ENCODE results near the gene TNNI3K.
A peak's percentile ranks its signal among the peaks of the same experiment; 100 is the strongest.
"Not testable (repeated sequence)": the region's sequence is repeated elsewhere in the genome, so short reads cannot be mapped to it uniquely, and the experiment has no call there.

Gene TNNI3K, protein sequence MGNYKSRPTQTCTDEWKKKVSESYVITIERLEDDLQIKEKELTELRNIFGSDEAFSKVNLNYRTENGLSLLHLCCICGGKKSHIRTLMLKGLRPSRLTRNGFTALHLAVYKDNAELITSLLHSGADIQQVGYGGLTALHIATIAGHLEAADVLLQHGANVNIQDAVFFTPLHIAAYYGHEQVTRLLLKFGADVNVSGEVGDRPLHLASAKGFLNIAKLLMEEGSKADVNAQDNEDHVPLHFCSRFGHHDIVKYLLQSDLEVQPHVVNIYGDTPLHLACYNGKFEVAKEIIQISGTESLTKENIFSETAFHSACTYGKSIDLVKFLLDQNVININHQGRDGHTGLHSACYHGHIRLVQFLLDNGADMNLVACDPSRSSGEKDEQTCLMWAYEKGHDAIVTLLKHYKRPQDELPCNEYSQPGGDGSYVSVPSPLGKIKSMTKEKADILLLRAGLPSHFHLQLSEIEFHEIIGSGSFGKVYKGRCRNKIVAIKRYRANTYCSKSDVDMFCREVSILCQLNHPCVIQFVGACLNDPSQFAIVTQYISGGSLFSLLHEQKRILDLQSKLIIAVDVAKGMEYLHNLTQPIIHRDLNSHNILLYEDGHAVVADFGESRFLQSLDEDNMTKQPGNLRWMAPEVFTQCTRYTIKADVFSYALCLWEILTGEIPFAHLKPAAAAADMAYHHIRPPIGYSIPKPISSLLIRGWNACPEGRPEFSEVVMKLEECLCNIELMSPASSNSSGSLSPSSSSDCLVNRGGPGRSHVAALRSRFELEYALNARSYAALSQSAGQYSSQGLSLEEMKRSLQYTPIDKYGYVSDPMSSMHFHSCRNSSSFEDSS

DNA sequence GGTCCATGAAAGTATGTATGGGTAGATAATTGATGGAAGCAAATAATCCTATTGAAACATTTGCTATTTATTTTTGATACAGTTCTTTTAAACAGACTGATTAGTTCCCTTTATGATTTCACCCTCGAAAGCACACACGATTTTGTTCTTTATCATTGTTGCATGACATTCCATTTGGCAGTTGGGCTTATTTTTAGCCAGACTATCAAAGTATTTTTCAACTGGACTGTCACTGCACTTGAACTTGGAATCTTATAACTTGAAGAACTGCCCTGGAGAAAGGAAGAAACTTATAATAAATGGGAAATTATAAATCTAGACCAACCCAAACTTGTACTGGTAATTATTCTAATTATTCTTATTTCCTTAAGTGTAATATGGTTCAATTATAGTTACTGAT is at the start of gene TNNI3K:
Gene TNNI3K, plus strand, starts transcription at position 235 of the 400 bp plus-strand sequence. Its CDS starts 65 bp downstream, at position 300.
- no peak for DNase-seq

DNA sequence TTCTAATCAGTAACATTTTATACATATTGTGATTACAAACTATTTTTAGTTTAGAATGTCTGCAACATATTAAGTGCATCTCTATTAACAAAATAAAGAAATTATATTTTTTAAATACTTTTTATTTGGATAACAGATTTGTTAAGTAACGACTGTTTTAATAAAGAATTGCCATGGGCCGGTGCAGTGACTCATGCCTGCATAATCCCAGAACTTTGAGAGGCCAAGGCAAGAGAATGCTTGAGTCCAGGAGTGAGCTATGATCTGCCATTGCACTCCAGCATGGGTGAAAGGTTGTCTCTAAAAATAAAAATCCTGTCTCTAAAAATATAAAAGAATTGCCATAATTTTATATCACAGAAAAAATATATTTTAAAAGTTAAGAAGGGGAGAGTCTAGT is 41.3 kb upstream of the TNNI3K start:
- no peak for DNase-seq

DNA sequence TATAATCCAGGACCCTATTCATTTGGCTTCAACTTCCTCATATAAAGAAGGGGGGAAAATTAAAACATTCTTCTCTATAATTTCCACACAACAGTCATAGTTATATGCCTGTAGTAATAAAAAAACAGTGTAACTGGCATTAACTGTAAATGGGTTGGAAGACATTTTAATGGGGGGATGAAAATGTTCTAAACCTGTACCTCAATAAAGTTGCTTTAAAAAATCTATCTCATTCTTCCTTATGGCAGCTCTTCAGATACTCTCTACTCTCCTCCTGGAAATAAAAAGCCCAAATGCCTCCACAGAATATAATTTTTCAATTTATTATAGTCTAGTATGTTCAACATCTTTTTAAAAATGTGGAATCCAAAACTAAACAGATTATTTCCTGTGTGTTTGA is 39.8 kb upstream of the TNNI3K start:
- no peak for DNase-seq

DNA sequence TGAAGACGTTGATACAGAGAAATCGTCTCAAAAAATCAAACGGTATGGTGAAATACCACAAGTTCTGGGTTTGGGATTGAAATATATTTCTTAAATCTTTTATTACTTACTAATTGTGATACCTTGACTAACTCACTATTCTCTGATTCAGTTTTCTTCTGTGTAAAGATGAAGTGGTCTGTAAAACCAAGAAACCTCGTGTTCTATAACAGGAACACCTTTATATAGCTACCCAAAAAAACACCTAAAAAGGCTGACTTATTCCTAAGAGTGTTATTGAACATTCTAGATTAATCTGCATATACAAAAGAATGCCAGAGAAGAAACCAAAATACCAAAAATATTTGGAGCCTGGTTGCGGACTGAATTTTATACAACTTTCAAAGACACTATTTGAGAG is 37.9 kb upstream of the TNNI3K start:
- no peak for DNase-seq

DNA sequence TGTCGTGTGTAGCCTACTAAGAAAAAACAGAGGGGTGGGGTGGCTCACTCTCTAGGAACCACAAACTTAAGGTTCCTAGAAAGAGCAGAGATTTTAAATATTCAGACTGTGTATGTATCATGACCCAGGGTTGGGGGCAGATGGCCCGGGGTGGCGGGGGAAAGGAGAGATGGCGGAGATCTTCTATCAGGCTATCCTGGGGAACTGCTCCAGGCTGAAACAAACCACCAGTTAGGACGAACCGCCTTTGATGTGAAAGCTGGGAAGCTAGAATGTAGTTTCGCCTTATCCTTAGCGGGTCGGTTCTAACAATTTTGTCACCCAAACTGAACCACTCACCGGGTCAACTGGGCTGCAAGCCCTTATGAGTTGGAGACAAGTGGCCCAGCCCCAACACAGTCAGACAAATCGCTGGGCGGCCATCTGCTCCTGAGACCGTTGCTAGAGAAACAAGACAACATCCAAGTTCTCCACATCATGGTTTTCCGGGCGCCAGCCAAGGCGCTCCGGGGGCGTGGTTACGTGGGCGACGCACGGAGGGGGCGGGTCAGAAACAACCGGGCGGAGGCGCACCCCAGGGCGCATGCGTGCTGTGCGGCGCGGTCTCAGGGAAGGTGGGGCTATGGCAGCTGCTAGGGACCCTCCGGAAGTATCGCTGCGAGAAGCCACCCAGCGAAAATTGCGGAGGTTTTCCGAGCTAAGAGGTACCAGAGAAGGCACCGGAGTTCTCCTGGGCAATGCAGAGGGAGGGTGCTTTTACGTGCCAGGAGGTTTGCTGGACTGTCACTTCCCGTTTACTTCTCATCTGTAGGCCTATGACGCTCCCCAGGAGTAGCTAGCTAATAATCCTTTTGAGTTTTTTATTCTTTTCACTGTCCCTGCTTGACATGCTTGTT is 37.3 kb upstream of the TNNI3K start, which contains the start of the genes FPGT and LRRIQ3:
Gene FPGT, plus strand, starts transcription at position 586 of the 896 bp plus-strand sequence. Its CDS starts 37 bp downstream, at position 623.
Gene LRRIQ3, minus strand, starts transcription at position 520 of the 896 bp plus-strand sequence. CDS start 14,492 bp downstream, outside the sequence.
- peak; percentile 98 for DNase-seq

DNA sequence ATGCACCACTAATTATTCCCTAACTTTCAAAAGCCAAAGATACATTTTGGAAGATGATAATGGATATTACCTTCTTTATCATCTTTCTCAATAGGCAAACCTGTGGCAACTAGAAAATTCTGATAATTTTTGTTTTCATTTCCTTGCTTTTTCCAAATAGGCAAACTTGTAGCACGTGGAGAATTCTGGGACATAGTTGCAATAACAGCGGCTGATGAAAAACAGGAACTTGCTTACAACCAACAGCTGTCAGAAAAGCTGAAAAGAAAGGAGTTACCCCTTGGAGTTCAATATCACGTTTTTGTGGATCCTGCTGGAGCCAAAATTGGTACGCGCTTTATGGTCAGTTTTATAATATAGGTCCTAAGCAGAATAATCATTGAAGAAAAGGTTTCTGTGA is 35.7 kb upstream of the TNNI3K start:
- DNase-seq: no peak

DNA sequence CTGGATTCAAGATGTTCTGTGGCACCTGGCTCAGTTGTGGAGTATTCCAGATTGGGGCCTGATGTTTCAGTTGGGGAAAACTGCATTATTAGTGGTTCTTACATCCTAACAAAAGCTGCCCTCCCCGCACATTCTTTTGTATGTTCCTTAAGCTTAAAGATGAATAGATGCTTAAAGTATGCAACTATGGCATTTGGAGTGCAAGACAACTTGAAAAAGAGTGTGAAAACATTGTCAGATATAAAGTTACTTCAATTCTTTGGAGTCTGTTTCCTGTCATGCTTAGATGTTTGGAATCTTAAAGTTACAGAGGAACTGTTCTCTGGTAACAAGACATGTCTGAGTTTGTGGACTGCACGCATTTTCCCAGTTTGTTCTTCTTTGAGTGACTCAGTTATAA is 29.9 kb upstream of the TNNI3K start:
- DNase-seq: no peak

DNA sequence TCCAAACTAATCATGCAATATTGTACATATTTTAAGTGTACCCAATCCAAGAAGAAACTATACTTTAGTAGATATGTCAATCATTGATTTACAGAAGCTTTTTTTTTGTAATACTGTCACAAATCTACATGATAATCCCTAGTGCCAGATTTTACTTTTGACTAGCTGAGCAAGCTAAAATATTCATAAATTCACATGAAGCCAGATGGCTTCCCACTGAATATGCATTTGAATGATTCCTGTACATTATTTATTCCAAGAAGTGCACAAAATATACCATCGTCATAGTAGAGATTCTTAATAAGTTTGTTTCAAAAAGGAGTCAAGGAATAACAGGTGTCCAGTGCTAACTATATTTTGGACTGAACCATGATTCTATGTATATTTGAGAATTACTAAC is 20.0 kb upstream of the TNNI3K start:
- DNase-seq: no peak

DNA sequence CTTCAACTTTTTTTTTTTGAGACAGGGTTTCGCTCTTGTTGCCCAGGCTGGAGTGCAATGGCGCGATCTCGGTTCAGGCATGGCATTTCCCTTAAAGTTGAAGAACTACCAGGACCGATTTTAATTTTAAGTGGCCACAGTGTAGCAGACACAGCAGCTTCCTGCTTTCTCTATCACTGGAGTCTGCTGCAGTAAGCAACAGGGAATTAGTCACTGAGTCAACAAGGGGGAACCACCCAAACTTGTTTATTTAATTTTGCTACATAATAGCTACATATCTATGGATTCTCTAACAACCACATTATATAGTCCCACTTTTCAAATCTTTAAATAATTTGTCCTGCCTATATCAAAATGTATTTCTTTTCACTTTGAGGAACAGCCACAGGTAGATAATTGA is 12.5 kb upstream of the TNNI3K start:
- DNase-seq: no peak

DNA sequence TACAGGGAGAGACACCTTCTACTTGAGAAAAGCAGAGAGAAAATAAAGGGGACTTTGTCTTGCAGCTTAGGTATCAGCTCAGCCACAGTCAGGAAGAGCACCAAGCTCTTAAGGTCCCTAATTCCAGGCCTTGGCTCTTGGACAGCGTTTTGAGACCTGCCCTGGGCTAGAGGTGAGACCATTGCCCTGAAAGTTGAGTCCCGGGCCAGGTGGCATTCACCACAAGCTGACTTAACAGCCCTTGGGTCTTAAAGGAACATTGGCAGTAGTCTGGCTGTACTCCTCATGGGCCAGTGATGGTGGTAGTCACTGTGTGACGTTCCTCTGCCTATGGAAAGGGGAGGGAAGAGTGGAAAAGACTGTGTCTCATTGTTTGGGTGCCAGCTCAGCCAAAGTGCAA is 11.7 kb upstream of the TNNI3K start:
- no peak for DNase-seq

DNA sequence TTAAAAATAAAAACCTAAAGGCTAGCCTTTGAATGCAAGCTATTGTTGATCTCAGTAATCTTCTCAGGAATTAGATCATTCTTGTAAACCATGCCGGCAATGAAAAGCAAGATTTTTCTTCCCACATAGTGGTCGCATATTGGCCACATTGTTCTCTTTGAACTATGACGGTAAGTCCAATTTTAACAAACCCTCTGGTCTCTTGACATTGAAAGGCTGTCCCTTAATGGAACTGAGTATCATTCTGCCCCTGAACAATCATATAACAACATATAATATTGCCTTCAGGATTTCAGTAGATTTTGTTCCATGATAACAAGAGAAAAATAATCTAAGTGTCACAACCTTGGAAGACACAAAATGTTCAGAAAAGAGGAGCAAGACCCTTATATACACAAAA is 1.3 kb downstream of the TNNI3K start:
- no peak for DNase-seq

DNA sequence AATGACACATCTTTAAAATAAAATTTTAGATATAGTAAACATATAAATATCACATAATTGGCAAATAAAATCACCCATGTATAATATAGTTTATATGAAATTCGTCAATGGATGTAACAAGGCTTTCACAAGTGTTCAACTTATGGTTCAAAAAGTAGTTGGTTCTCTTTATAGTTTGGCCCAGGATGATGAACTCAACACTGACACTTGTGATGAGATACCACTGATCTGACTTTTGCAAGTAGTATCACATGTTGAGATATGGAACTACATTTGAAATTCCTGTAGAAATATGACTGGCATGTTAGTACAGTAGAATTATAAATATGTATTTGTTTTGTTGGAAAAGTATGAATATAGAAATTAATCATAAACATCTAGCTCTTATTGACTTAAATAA is 1.8 kb downstream of the TNNI3K start:
- DNase-seq: no peak

DNA sequence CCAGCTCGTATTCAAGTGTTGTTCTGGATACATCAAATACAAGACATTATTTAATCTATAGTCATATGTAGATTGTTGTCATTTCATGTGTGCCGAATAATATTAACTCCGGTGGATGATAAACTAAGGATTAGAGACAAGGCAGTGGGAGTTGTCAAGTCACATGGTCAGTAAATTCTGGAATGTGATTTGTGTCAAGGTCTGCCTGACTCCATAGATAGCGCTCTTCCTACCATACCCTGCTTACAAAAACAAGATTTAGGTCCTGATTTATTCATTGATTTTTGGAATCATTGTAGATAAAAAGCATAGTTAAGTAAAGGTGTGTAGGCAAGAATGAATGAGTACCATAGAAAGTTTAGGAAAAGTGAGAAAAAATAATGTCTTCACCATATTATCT is 2.6 kb downstream of the TNNI3K start:
- no peak for DNase-seq

DNA sequence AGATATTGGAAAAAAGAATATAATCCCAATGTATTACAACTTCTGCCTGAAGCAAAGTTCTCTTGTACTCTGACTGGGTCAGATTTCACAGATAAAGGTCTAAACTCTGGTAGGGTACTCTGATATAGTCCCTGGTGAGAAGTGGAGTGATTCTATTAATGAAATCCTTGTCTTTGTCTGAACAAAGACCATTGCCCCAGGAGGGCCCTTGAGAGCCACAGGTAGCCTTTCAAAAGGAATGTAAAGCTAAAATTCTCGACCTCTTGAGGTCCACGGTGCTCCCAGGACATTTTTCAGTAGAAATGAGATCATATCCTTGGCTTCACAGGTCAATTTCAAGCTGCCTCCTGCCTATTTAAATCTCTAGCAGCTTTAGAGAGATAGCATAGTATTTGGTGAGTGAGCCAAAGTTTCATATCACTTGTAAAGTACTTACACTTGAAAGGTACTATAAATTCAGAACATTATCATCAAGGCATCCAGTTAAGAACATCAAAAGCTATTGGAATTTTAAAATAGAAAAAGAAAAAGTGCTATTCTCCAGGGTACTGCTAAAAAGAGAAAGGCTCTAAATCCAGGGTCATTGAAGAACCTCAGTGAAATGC is 10.1 kb downstream of the TNNI3K start:
- peak; percentile 42 for DNase-seq

DNA sequence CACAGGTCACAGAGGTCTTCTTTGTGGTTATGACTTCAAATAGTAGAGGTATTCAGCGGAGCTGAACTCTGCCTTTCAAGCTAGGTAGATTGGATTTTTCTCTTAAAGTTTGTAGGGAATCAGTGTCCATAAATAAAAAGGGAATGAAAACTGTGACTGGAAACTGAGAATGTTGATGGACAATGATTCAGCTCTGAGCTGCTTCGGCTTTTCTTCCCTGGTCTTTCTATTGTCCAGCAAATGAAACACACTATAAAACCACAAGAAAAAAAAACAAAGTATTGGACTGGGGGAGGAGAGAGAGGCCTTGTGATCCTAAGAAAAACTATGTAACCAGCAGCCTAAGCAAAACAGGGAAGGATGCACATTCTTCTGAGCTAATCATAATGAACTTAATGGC is 11.1 kb downstream of the TNNI3K start:
- DNase-seq: no peak

DNA sequence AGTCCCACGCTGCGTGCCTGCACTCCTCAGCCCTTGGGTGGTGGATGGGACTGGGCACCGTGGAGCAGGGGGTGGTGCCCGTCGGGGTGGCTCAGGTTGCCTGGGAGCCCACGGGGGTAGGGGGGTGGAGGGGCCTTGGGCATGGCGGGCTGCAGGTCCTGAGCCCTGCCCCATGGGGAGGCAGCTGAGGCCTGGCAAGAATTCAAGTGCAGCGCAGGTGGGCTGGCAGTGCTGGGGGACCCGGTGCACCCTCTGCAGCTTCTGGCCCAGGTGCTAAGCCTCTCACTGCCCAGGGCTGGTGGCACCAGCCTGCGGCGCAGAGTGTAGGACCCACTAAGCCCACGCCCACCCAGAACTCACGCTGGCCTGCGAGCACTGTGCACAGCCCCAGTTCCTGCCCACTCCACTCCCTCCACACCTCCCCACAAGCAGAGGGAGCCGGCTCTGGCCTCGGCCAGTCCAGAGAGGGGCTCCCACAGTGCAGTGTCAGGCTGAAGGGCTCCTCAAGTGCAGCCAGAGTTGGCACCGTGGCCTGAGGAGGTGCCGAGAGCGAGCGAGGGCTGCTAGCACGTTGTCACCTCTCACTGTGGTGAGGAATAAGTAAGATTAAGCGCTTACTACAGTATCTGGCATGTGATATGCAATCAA is 12.8 kb downstream of the TNNI3K start:
- no peak for DNase-seq

DNA sequence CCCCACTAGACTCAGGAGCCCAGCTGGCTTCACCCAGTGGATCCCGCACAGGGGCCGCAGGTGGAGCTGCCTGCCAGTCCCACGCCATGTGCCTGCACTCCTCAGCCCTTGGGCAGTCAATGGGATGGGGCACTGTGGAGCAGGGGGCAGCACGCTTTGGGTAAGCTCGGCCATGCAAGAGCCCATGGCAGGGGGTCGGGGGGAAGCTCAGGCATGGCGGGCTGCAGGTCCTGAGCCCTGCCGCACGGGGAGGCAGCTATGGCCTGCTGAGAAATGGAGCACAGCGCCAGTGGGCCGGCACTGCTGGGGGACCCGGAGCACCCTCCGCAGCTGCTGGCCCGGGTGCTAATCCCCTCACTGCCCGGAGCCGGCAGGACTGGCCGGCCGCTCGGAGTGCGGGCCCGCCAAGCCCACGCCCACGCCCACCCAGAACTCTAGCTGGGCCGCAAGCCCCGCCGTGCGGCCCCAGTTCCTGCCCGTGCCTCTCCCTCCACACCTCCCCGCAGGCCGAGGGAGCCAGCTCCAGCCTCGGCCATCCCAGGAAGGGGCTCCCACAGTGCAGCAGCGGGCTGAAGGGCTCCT is 18.1 kb downstream of the TNNI3K start:
- DNase-seq: not testable (repeated sequence)

DNA sequence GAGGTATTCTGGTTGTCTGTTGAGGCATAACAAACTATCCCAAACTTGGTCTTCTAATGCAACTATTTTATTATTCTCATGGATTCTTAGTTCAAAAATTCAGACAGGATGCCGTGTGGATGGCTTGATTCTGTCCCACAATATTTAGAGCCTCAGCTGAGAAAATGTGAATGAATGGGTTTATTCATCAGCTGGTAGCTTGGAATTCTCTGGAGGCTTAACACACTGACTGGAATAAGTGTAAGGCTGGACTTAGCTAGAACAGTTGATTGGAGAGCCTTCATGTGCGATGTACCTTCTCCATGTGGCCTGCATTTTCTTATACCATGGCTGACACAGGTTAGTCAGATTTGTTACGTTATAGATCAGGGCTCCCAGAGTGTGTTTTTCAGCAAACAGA is 30.8 kb downstream of the TNNI3K start:
- DNase-seq: no peak

DNA sequence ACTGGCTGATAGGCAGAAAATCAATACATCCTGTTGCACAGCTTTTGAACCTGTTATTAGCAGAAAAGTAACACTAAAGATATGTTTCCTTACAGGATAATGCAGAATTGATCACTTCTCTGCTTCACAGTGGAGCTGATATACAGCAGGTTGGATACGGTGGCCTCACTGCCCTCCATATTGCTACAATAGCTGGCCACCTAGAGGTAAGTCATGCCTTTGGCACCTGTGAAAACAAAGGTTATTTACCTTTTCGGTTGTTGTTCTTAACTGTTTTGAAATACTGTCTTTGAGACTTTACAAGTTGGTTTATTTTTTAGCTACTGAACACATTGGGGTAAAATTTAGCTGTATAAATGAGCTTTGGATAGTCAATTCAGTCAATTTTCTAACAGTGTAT is 36.3 kb downstream of the TNNI3K start:
- peak; percentile 31 for DNase-seq

DNA sequence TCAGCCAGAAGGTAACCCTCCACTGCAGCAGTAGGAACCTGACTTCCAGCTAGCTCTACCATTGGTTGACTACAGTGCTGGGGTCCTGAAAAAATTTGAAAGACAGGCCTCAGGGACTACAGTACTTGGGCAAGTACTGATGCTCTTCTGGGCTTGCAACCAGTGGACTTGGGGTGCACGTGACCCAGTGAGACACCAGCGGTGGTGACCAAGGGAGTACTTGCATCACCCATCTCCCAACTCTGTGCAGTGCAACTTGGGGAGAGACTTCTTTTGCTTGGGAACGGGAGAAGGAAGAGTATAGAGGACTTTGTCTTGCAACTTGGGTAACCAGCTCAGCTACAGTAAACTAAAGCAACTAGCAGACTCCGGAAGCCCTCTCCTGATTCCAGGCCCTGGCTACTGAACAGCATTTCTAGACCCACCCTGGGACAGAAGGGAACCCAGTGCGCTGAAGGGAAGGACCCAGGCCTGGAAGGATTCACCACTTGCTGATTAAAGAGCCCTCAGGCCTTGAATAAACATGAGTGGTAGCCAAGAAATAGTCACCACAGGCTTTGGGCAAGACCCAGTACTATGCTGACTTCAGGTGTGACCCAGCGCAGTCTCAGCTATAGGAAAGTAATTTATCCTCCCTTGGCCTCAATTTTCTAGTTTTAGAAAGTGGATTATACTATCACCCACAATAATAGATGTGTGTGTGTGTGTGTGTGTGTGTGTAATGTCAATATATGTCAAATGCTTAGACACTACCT is 45.6 kb downstream of the TNNI3K start:
- DNase-seq: no peak

DNA sequence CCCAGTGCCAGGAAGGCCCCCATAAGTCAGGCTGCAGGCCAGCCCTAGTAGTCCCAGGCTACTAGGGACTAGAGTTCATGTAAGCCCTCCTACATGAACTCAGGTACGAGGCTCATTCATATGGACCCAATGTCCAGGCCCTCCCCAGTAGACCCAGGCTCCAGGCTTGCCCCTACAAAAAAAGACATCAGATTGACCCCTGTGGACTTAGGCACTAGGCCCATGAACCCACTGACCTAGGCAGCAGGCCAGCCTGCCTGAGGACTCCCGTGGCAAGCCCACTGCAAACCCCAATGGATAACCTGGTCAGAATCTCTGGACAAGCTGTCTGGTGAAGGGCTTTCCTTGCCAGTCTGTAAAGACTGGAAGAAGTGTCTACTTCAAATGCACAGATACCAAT is 51.2 kb downstream of the TNNI3K start:
- no peak for DNase-seq
